ENCODE results near the gene RMDN2.

DNA sequence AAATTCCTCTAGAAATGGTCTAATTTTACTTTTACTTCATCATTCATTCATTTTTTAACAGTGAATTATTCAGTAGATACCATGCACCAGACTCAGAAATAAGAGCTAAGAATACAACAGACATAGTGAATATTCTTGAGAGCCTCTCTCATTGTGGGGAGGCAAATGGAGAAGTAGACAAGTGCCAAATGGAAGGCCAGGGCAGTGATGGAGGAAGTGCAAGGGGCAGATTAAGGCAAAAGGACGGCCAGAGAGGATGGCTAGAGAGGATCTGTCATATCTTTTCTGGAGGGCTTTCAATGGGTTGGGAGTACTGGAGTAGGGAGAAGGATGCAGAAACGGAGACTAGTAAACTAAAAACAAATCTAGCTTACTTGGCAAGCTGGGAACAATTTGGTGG, 19.0 kb upstream of the RMDN2 start:
- TF ChIP-seq, protein P1, sequence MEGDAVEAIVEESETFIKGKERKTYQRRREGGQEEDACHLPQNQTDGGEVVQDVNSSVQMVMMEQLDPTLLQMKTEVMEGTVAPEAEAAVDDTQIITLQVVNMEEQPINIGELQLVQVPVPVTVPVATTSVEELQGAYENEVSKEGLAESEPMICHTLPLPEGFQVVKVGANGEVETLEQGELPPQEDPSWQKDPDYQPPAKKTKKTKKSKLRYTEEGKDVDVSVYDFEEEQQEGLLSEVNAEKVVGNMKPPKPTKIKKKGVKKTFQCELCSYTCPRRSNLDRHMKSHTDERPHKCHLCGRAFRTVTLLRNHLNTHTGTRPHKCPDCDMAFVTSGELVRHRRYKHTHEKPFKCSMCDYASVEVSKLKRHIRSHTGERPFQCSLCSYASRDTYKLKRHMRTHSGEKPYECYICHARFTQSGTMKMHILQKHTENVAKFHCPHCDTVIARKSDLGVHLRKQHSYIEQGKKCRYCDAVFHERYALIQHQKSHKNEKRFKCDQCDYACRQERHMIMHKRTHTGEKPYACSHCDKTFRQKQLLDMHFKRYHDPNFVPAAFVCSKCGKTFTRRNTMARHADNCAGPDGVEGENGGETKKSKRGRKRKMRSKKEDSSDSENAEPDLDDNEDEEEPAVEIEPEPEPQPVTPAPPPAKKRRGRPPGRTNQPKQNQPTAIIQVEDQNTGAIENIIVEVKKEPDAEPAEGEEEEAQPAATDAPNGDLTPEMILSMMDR (optimal IDR thresholded peaks at IDR 0.05 in 1 of 3, IDR thresholded peaks at IDR 0.05 in 1 of 3, conservative IDR thresholded peaks at IDR 0.05 in 1 of 3; ENCODE audit: extremely low read depth in 1 of 3, insufficient read depth in 2 of 3, low read length in 3 of 3): no peak
- TF ChIP-seq EZH2 (IDR thresholded peaks at IDR 0.05; ENCODE audit: low read length): no peak

Measured in keratinocyte (primary cell).